ENCODE measurements around the gene SLC25A11. TPM values are rescaled to one million over a fixed set of nuclear protein-coding genes. Genes with fewer than 3 reads are reported as not detected.
A peak's percentile ranks its signal among the peaks of the same experiment; 100 is the strongest.

SLC25A11 gene, protein sequence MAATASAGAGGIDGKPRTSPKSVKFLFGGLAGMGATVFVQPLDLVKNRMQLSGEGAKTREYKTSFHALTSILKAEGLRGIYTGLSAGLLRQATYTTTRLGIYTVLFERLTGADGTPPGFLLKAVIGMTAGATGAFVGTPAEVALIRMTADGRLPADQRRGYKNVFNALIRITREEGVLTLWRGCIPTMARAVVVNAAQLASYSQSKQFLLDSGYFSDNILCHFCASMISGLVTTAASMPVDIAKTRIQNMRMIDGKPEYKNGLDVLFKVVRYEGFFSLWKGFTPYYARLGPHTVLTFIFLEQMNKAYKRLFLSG
- 100 to 1,000 TPM in 3 of 4 donors, 10 to 100 TPM in 1; 97.1 to 225 (median 143) TPM for total RNA-seq
- 100 to 1,000 TPM; 125 to 163 (median 128) TPM for polyA plus RNA-seq
- long read RNA-seq, donor 1, transcript SLC25A11-201 (8 exons, 1,897 nt), result major isoform, 127 of 160 reads
- long read RNA-seq, donor 1, transcript SLC25A11-204 (6 exons, 2,176 nt), result minor isoform, 5 of 160 reads
- long read RNA-seq, donor 1, partial matches to known transcripts, result 1 of 160 reads
- long read RNA-seq, donor 1, other reads (novel, unspliced or antisense), result 23 of 160 reads
- long read RNA-seq, donor 2, transcript SLC25A11-202 (7 exons, 952 nt), result minor isoform, 9 of 328 reads
- long read RNA-seq, donor 2, transcript SLC25A11-201 (8 exons, 1,897 nt), result major isoform, 303 of 328 reads
- long read RNA-seq, donor 2, transcript SLC25A11-204 (6 exons, 2,176 nt), result minor isoform, 5 of 328 reads
- long read RNA-seq, donor 2, partial matches to known transcripts, result 4 of 328 reads
- long read RNA-seq, donor 2, other reads (novel, unspliced or antisense), result 7 of 328 reads

DNA sequence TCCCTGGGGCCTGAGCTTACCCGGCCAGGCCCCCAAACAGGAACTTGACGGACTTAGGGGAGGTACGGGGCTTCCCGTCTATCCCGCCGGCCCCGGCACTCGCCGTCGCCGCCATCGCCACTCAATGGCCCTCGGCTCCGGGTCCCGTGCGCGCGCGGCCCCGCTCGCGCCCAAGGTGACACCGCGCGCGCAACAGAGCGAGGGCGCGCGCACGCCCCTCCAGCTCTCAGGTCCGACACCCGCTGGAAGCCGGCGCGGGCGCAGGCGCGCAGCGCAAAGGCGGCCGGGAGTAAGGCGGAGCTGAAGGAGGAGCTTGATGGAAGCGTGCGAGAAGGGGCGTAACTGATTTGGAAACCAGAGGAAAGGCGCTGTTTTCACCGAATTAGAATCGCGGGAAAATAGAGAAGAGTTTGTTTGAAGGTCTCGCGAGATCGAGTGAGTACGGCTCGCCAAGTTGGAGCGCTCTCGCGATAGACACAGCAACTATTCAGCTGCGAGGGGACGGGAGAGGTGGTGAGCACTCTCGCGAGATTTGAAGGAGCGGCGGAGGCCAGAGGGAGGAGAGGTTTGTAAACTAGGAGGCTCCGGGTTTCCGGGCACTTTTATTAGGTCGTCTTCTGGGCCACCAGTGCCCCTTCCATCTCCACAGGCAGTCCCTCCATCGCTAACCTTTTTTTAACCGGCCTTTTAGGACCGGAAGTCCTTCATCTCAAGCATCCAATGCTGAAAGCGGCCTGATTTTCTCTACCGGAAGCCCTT lies at the start of gene SLC25A11, which contains the start of gene RNF167:
Gene SLC25A11, minus strand, starts transcription at position 251 of the 759 bp plus-strand sequence. Its CDS starts 136 bp downstream, at position 115.
Gene RNF167, plus strand, starts transcription at position 473 of the 759 bp plus-strand sequence. CDS start 642 bp downstream, outside the sequence.
- H3K36me3 ChIP-seq (ENCODE audit: insufficient read depth in 1 of 2, low read depth in 1 of 2), result peaks cover 0 to 61% of the 10 kb centered on the region in 2 donors
- intact Hi-C loops (cut with DNase I), result loop anchor here (5.0 kb wide), 5 partner anchors 33 to 137 kb away; partner anchors contain the start of genes CAMTA2 (in 1 of the 2), INCA1 (in 1 of the 2), KIF1C (in 1 of the 2) and ZFP3 (in 1 of the 2)
- WGBS, 3 donors, result 0% methylated on average over 67 to 72 of the region's 72 CpGs
- TF ChIP-seq, protein P1, sequence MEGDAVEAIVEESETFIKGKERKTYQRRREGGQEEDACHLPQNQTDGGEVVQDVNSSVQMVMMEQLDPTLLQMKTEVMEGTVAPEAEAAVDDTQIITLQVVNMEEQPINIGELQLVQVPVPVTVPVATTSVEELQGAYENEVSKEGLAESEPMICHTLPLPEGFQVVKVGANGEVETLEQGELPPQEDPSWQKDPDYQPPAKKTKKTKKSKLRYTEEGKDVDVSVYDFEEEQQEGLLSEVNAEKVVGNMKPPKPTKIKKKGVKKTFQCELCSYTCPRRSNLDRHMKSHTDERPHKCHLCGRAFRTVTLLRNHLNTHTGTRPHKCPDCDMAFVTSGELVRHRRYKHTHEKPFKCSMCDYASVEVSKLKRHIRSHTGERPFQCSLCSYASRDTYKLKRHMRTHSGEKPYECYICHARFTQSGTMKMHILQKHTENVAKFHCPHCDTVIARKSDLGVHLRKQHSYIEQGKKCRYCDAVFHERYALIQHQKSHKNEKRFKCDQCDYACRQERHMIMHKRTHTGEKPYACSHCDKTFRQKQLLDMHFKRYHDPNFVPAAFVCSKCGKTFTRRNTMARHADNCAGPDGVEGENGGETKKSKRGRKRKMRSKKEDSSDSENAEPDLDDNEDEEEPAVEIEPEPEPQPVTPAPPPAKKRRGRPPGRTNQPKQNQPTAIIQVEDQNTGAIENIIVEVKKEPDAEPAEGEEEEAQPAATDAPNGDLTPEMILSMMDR (IDR thresholded peaks at IDR 0.05), result no peak
- DNase-seq, result peak; percentile 95 to 97
- peak within 1 kb of the TSS; percentile 95 for H3K27ac ChIP-seq
- peak; percentile 90 to 92 (median 91) for ATAC-seq
- peaks cover 45% of the 10 kb centered on the region for H3K4me1 ChIP-seq
- peak within 1 kb of the TSS; percentile 80 for H3K4me3 ChIP-seq
- H3K9me3 ChIP-seq, result no peaks in the 10 kb centered on the region
- H3K27me3 ChIP-seq (ENCODE audit: insufficient read depth in 3 of 3, low read length in 2 of 3), result no peaks in the 10 kb centered on the region

DNA sequence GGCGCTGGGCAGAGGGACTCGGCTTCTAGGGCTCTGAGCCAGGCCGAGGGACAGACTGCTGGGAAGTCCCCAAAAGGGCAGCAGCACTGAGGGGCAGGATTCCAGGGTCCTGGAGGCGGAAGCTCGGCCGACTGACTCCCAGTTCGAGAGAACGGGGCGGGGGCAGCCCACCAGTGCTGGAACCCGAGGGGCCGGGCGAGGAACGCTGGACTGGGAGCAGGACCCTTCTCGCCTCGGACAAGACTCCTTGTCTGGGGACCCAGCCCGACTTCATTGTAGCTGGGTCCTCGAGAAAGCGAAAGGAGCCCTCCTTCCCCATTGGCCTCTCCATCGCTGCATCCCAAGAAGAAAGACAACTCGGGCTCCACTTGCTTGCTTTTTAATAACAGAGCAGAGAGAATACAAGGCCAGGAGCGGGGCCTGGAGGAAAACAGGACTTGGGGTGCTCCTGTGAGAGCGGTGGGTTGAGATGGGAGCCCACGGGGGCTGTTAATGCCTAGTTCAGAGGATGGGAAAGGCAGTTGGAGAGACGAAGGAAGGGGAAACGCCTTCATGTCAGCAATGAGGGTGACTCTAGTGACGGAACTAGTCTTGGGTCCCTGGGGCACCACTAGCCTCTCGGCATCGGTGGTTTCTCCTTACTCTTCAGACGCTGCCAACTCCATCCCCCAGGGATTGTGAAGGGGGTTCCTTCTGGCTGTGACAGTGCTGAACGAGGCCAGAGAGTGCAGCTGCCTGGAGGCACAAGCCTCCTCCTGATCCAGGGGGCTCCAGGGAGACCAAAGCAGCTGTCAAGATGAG lies 48.1 kb upstream of the SLC25A11 start:
- Histone ChIP-seq H3K27ac (peak overlapping the region; percentile 97), H3K4me1 (peaks cover 20% of the 10 kb centered on the region), H3K9me3 (no peaks in the 10 kb centered on the region), H3K36me3 (ENCODE audit: insufficient read depth in 1 of 2, low read depth in 1 of 2) (peaks cover 0 to 30% of the 10 kb centered on the region in 2 donors), H3K27me3 (ENCODE audit: insufficient read depth in 3 of 3, low read length in 2 of 3) (no peaks in the 10 kb centered on the region), H3K4me3 (peak overlapping the region; percentile 94)
- 1 to 2% (median 2%) methylated on average over 27 to 30 of the region's 30 CpGs for WGBS, 3 donors
- TF ChIP-seq, protein P1 (IDR thresholded peaks at IDR 0.05), result no peak
- ATAC-seq (peak in 2 of 4 donors; percentile 9 to 33), DNase-seq (peak; percentile 39 to 74)
- intact Hi-C loops (cut with DNase I), result loop anchor here (2.0 to 5.0 kb wide), 3 partner anchors 46 to 81 kb away; partner anchors contain the start of genes RNF167 (in 1 of the 2) and SLC25A11 (in 1 of the 2)

DNA sequence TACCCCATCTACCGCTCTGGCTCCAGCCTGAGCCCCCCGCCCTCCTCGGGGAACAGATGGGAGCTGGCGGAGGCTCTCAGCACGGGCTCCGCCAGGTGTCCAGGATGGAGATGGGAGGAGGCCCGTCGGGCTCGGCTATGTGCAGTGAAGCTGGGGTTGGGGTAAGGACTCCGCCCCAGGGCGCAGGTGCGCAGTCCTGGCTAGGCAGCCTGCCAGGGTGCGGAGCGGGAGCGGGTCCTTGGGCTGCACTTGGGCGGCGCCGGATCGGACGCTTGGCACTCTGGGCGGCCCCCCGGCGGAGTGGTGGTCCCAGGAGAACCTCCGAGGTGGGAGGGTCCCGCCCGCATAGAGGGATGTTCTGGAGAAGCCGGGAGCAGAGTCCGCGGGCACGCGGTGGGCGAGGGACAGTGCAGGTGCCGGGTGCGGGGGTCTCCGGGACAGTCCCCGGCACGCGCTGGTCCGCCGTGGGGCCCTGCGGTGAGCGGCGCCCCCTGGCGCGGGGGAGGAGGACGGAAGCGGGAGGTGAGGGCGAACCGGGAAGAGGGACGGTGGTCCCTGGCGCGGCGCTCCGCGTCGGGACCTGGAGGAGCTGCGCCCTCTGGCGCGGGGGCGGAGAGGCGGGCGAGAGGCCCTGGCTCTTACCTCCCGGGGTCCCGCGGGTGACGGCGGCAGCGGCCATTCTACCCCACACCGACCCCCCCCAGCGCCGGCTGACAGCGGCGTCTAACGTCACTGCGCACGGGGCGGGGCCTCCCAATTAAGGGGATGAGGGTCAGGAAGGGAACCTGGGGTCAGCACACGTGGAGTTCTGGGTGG lies 47.3 kb upstream of the SLC25A11 start, which contains the start of gene CAMTA2:
Gene CAMTA2, minus strand, starts transcription at position 725 of the 816 bp plus-strand sequence. CDS start 1,453 bp downstream, outside the sequence.
- Histone ChIP-seq H3K4me3 (peak within 1 kb of the TSS; percentile 94), H3K4me1 (peaks cover 20% of the 10 kb centered on the region), H3K9me3 (no peaks in the 10 kb centered on the region), H3K27ac (peak within 1 kb of the TSS; percentile 97), H3K27me3 (ENCODE audit: insufficient read depth in 3 of 3, low read length in 2 of 3) (no peaks in the 10 kb centered on the region), H3K36me3 (ENCODE audit: insufficient read depth in 1 of 2, low read depth in 1 of 2) (peaks cover 2 to 38% of the 10 kb centered on the region in 2 donors)
- peak; percentile 92 to 96 (median 95) for ATAC-seq
- 0 to 1% (median 0%) methylated on average over 44 to 78 of the region's 78 CpGs for WGBS, 3 donors
- TF ChIP-seq, protein P1 (IDR thresholded peaks at IDR 0.05), result peak; percentile 79
- DNase-seq, result peak; percentile 93 to 97
- intact Hi-C loops (cut with DNase I), result loop anchor here (2.0 to 5.0 kb wide), 3 partner anchors 45 to 80 kb away; partner anchors contain the start of genes RNF167 (in 1 of the 2) and SLC25A11 (in 1 of the 2)
